Liver (tissue), 3 donors: ENCODE measurements around the gene UBQLN1.

Experiments used
- FOXA2 ChIP-seq: IDR thresholded peaks from 2 replicates; pipeline ENCODE4 v1.6.1; 2016; ENCODE audit warnings: antibody characterized with exemption
- GABPA ChIP-seq, 2 donors: IDR thresholded peaks in 1 of 2; conservative IDR thresholded peaks in 1 of 2; 2 replicates each; pipeline ENCODE4 v1.6.1; 2016; ENCODE audit warnings: antibody characterized with exemption in 2 of 2, mild to moderate bottlenecking in 1 of 2, moderate library complexity in 1 of 2
- JUND ChIP-seq, 2 donors: IDR thresholded peaks; 2 replicates each; pipeline ENCODE4 v1.6.1; 2016; ENCODE audit warnings: antibody characterized with exemption in 2 of 2
- MAX ChIP-seq: IDR thresholded peaks from 2 replicates; pipeline ENCODE4 v1.6.1; 2016; ENCODE audit warnings: antibody characterized with exemption
- RAD21 ChIP-seq, 2 donors: IDR thresholded peaks; 2 replicates each; pipeline ENCODE4 v1.6.1; 2016; ENCODE audit warnings: antibody characterized with exemption in 2 of 2, mild to moderate bottlenecking in 2 of 2
- REST ChIP-seq: IDR thresholded peaks from 2 replicates; pipeline ENCODE4 v1.6.1; 2016; ENCODE audit warnings: antibody characterized with exemption, mild to moderate bottlenecking
- TAF1 ChIP-seq: conservative IDR thresholded peaks from 2 replicates; pipeline ENCODE4 v1.6.1; 2016; ENCODE audit warnings: antibody characterized with exemption, mild to moderate bottlenecking
- YY1 ChIP-seq: IDR thresholded peaks from 2 replicates; pipeline ENCODE4 v1.6.1; 2016; ENCODE audit warnings: antibody characterized with exemption, mild to moderate bottlenecking
- ZBTB33 ChIP-seq: IDR thresholded peaks from 2 replicates; pipeline ENCODE4 v1.6.1; 2016; ENCODE audit warnings: antibody characterized with exemption
- TF ChIP-seq, protein P1 (sequence below): fragments of 150-350 bp; IDR thresholded peaks from 2 replicates; pipeline ENCODE4 v1.5.1; 2017; ENCODE audit warnings: improper control_type of control experiment, low read depth, low read length; ENCODE audit not compliant: missing input control
- TF ChIP-seq, protein P2 (sequence below): IDR thresholded peaks from 2 replicates; pipeline ENCODE4 v1.6.1; 2016; ENCODE audit warnings: antibody characterized with exemption
- donor health status: healthy.
- donor health status: healthy.

GRCh38 chr9:83617299-83617698, 90.5 kb downstream of the UBQLN1 start:
- TF ChIP-seq, protein P1, sequence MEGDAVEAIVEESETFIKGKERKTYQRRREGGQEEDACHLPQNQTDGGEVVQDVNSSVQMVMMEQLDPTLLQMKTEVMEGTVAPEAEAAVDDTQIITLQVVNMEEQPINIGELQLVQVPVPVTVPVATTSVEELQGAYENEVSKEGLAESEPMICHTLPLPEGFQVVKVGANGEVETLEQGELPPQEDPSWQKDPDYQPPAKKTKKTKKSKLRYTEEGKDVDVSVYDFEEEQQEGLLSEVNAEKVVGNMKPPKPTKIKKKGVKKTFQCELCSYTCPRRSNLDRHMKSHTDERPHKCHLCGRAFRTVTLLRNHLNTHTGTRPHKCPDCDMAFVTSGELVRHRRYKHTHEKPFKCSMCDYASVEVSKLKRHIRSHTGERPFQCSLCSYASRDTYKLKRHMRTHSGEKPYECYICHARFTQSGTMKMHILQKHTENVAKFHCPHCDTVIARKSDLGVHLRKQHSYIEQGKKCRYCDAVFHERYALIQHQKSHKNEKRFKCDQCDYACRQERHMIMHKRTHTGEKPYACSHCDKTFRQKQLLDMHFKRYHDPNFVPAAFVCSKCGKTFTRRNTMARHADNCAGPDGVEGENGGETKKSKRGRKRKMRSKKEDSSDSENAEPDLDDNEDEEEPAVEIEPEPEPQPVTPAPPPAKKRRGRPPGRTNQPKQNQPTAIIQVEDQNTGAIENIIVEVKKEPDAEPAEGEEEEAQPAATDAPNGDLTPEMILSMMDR = no peak
- TF ChIP-seq YY1 = peak; percentile 39
- TF ChIP-seq RAD21 (IDR thresholded peaks at IDR 0.05) = peak in 1 of 2 donors; percentile 27
- no peak for TF ChIP-seq REST
- TF ChIP-seq FOXA2 = no peak
- no peak for TF ChIP-seq JUND (IDR thresholded peaks at IDR 0.05)
- TF ChIP-seq TAF1 = no peak
- TF ChIP-seq ZBTB33 = no peak
- TF ChIP-seq MAX = no peak
- TF ChIP-seq GABPA (IDR thresholded peaks at IDR 0.05 in 1 of 2, conservative IDR thresholded peaks at IDR 0.05 in 1 of 2) = no peak
- TF ChIP-seq, protein P2, sequence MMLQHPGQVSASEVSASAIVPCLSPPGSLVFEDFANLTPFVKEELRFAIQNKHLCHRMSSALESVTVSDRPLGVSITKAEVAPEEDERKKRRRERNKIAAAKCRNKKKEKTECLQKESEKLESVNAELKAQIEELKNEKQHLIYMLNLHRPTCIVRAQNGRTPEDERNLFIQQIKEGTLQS = no peak
